ENCODE measurements around the gene GIMAP5. TPM values are rescaled to one million over a fixed set of nuclear protein-coding genes. Genes with fewer than 3 reads are reported as not detected.

Gene GIMAP5
- total RNA-seq, 1 experiment from 2014 or later, result not detected

DNA sequence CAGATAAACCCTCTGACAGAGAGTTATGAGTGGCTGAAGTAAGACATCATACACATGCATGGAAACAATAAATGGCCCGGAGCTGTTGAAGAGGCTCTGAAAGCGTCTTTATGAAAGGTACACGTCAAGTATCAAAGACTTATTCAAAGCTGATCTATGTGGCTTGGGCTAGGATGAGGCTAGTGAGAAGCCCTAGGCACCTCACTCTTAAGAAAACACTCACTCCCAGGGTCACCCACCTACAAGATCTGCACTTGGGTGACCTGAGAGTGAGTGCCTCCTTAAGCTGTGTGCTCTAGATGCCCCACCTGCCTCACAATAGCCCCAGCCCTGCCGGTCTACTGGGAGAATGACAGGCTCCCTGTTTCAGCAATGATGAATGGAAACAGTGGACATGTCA is 21.9 kb upstream of the GIMAP5 start:
- Histone ChIP-seq H4K20me1 (ENCODE audit: control insufficient read depth, insufficient read depth, insufficient read length) (no peaks in the 10 kb centered on the region), H2BK12ac (ENCODE audit: insufficient read length, low read depth, low read length) (no peak overlapping the region), H3K18ac (ENCODE audit: insufficient read length, low read depth, low read length) (no peak overlapping the region), H2BK20ac (ENCODE audit: low read depth, low read length, poor library complexity, severe bottlenecking) (no peak overlapping the region), H2AK5ac (ENCODE audit: insufficient read length, low read length) (no peak overlapping the region), H3T11ph (ENCODE audit: low read length) (no peak overlapping the region), H3K4ac (ENCODE audit: low read depth, low read length) (no peak overlapping the region), H3K79me2 (ENCODE audit: insufficient read depth, low read length) (no peaks in the 10 kb centered on the region), H3K27me3 (ENCODE audit: insufficient read depth, low read length) (peaks cover 2% of the 10 kb centered on the region; the same call in 1 of the 2 replicates), H4K5ac (ENCODE audit: insufficient read length, low read depth, low read length) (no peak overlapping the region), H3K27ac (ENCODE audit: insufficient read length, low read depth, low read length) (no peak overlapping the region), H3K4me1 (ENCODE audit: insufficient read depth, low read length) (no peaks in the 10 kb centered on the region), H4K91ac (ENCODE audit: insufficient read length, low read depth, low read length) (no peak overlapping the region), H2AFZ (ENCODE audit: low read length) (no peak overlapping the region), H3K9ac (ENCODE audit: extremely low read depth, insufficient read length, low read length) (no peak overlapping the region), H4K8ac (replicated peaks; ENCODE audit: insufficient read length, low read depth, low read length) (no peak overlapping the region), H3K14ac (ENCODE audit: insufficient read depth, low read length) (no peak overlapping the region), H2BK120ac (ENCODE audit: low read depth, low read length, poor library complexity, severe bottlenecking) (no peak overlapping the region), H3K4me2 (ENCODE audit: insufficient read depth, insufficient read length, low read length) (no peak overlapping the region), H3K23me2 (ENCODE audit: insufficient read length, low read depth, low read length, poor library complexity, severe bottlenecking) (no peaks in the 10 kb centered on the region), H2BK5ac (ENCODE audit: insufficient read length, low read length) (no peak overlapping the region), H3K79me1 (ENCODE audit: insufficient read depth, low read depth, low read length, poor library complexity, severe bottlenecking) (no peaks in the 10 kb centered on the region), H3K23ac (ENCODE audit: insufficient read length, low read depth, low read length) (no peak overlapping the region), H3K56ac (ENCODE audit: insufficient read length, low read depth, low read length) (no peak overlapping the region), H3K9me3 (ENCODE audit: control insufficient read depth, low read depth, low read length) (no peaks in the 10 kb centered on the region), H2BK15ac (ENCODE audit: low read depth, low read length) (no peak overlapping the region)
- Mint-ChIP-seq H3K27ac (no peak overlapping the region), H3K9me3 (peaks cover 15 to 32% of the 10 kb centered on the region in 2 experiments), H3K4me3 (no peak overlapping the region), H3K36me3 (ENCODE audit: insufficient read depth in 1 of 3, low read depth in 3 of 3) (no peaks in the 10 kb centered on the region; a peak in 1 of 7 replicates), H3K27me3 (ENCODE audit: low read depth) (peaks cover 83% of the 10 kb centered on the region), H3K4me1 (no peaks in the 10 kb centered on the region)
- TF ChIP-seq, protein P1, sequence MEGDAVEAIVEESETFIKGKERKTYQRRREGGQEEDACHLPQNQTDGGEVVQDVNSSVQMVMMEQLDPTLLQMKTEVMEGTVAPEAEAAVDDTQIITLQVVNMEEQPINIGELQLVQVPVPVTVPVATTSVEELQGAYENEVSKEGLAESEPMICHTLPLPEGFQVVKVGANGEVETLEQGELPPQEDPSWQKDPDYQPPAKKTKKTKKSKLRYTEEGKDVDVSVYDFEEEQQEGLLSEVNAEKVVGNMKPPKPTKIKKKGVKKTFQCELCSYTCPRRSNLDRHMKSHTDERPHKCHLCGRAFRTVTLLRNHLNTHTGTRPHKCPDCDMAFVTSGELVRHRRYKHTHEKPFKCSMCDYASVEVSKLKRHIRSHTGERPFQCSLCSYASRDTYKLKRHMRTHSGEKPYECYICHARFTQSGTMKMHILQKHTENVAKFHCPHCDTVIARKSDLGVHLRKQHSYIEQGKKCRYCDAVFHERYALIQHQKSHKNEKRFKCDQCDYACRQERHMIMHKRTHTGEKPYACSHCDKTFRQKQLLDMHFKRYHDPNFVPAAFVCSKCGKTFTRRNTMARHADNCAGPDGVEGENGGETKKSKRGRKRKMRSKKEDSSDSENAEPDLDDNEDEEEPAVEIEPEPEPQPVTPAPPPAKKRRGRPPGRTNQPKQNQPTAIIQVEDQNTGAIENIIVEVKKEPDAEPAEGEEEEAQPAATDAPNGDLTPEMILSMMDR (conservative IDR thresholded peaks at IDR 0.05), result no peak
- WGBS (ENCODE audit: extremely low coverage, insufficient read length, low lambda C conversion rate), result no CpG with 5 or more reads among the region's 4 CpGs
- no peak for DNase-seq
